Esophagus muscularis mucosa (tissue), 4 donors: ENCODE results near the gene GRIA2. TPM values are rescaled to one million over a fixed set of nuclear protein-coding genes. Genes with fewer than 3 reads are reported as not detected.

ENCODE experiments used
- DNase-seq: peaks from one replicate; pipeline ENCODE4 v3.0.0-alpha.2; 2017; ENCODE audit errors: extremely low spot score
- H3K27ac ChIP-seq, 4 donors: fragments of 200-600 bp; sonication (generic); replicated peaks in 1 of 4; 1 replicate in 3 of 4; 2 replicates in 1 of 4; pipeline ENCODE4 v1.5.1; 2016 to 2019; ENCODE audit warnings: mild to moderate bottlenecking in 1 of 4
- H3K27me3 ChIP-seq, 4 donors: fragments of 200-600 bp; sonication (generic); one replicate each; pipeline versions ENCODE4 v1.5.1 to v1.6.0; 2016 to 2019
- H3K36me3 ChIP-seq, 4 donors: fragments of 200-600 bp; sonication (generic); one replicate each; pipeline ENCODE4 v1.5.1; 2016 to 2019
- H3K4me1 ChIP-seq, 4 donors: fragments of 200-600 bp; sonication (generic); one replicate each; pipeline ENCODE4 v1.5.1; 2016 to 2019
- H3K4me3 ChIP-seq, 4 donors: fragments of 200-600 bp; sonication (generic); 1 replicate in 2 of 4; 2 replicates in 2 of 4; pipeline ENCODE4 v1.5.1; 2016 to 2019; ENCODE audit warnings: mild to moderate bottlenecking in 4 of 4, moderate library complexity in 1 of 4
- H3K9me3 ChIP-seq, 4 donors: fragments of 200-600 bp; sonication (generic); 1 replicate in 3 of 4; 2 replicates in 1 of 4; pipeline ENCODE4 v1.5.1; 2016 to 2019
- EP300 ChIP-seq: sonication (generic); formaldehyde crosslinking; IDR thresholded peaks from one replicate; pipeline ENCODE4 v1.6.1; 2017; ENCODE audit warnings: antibody characterized with exemption
- POLR2A ChIP-seq: fragments of 450-650 bp; IDR thresholded peaks from one replicate; pipeline ENCODE4 v1.6.1; 2017; ENCODE audit warnings: antibody characterized with exemption, moderate library complexity, mild to moderate bottlenecking, low read depth
- POLR2AphosphoS5 ChIP-seq, 2 donors: sonication (generic); formaldehyde crosslinking; IDR thresholded peaks; one replicate each; pipeline ENCODE4 v1.6.1; 2017; ENCODE audit warnings: antibody characterized with exemption in 2 of 2
- WGBS: methylation state at CpG from one replicate; pipeline ENCODE4 v1.1.5; 2018; 5-methylcytosine and 5-hydroxymethylcytosine counted together
- intact Hi-C: fragments of 100-400 bp; cut with DNase I; formaldehyde crosslinking; loops from one replicate; pipeline ENCODE4 v1.15.1; 2023
- total RNA-seq, 4 donors: library from RNA; depleted of rRNA; stranded (reverse); fragments of >200 nt; gene quantifications; one replicate each; pipeline versions ENCODE4 v1.1.0 to v1.2.1, GENCODE V29; 2016
- TF ChIP-seq, protein P1 (sequence below), 3 experiments: fragments of 200-600 bp in 2 of 3; fragments of 450-650 bp in 1 of 3; sonication (generic) in 2 of 3; IDR thresholded peaks; one replicate each; pipeline ENCODE4 v1.5.1; 2017 to 2019; ENCODE audit warnings: antibody characterized with exemption in 3 of 3, mild to moderate bottlenecking in 2 of 3, moderate library complexity in 1 of 3

The GRIA2 gene
- total RNA-seq, 4 donors from 2014 or later = 0.06 to 0.50 (median 0.06) TPM; not detected in 1

DNA sequence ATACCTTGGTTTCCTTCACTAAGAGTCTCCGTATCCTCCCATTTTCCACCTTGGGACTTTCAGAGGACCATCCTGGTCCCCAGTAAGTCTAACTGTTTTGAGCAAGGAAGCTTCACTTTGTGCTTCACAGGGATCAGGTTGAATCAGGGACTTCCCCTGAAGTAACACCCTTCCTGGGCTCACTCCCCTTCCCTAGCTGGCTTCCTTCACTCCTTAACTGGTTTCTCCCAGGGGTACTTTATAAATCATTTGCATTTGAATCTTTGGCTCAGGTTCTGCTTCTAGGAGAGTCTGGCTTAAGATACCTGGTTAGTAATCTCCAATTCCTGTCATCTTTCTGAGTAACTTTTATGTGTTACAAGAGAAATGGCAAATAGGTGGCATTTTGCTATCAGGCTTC is 24.5 kb upstream of the GRIA2 start:
- no peak for TF ChIP-seq POLR2A
- TF ChIP-seq, protein P1, sequence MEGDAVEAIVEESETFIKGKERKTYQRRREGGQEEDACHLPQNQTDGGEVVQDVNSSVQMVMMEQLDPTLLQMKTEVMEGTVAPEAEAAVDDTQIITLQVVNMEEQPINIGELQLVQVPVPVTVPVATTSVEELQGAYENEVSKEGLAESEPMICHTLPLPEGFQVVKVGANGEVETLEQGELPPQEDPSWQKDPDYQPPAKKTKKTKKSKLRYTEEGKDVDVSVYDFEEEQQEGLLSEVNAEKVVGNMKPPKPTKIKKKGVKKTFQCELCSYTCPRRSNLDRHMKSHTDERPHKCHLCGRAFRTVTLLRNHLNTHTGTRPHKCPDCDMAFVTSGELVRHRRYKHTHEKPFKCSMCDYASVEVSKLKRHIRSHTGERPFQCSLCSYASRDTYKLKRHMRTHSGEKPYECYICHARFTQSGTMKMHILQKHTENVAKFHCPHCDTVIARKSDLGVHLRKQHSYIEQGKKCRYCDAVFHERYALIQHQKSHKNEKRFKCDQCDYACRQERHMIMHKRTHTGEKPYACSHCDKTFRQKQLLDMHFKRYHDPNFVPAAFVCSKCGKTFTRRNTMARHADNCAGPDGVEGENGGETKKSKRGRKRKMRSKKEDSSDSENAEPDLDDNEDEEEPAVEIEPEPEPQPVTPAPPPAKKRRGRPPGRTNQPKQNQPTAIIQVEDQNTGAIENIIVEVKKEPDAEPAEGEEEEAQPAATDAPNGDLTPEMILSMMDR (IDR thresholded peaks at IDR 0.05) = no peak
- TF ChIP-seq POLR2AphosphoS5 (IDR thresholded peaks at IDR 0.05) = no peak
- no peak for TF ChIP-seq EP300
- intact Hi-C loops = no loop called here
- Histone ChIP-seq H3K27ac (no peak overlapping the region), H3K4me1 (no peaks in the 10 kb centered on the region), H3K27me3 (no peaks in the 10 kb centered on the region), H3K9me3 (no peaks in the 10 kb centered on the region), H3K4me3 (no peak overlapping the region), H3K36me3 (no peaks in the 10 kb centered on the region)
- DNase-seq = no peak
- WGBS = 94% methylated on average over 1 of the region's 1 CpG

DNA sequence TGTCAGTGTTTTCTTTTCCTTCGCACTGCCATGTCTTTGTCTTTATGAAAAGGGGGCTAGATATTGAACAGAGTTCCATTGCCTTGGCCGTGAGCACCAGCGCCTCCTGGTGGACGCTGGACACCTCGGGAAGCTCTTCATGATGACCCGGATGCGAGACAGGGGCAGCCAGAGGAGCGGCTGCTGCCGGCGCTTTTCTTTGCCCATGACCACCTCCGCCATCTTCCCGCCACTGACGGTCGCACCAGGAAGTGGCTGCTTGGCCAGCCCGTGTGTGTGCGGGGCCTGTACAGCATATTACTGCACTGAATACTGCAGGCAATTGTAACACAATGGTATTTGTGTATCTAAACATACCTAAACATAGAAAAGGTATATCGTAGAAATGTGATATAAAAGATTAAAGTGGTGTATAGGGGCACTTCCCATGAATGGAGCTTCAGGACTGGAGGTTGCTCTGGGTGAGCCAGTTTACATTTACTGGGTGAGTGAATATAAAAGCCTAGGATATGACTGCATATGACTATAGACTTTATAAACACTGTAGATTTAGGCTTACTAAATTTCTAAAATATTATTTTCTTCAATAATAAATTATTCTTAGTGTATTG is 15.8 kb upstream of the GRIA2 start:
- Histone ChIP-seq H3K4me1 (no peaks in the 10 kb centered on the region), H3K9me3 (no peaks in the 10 kb centered on the region)
- intact Hi-C loops = no loop called here

DNA sequence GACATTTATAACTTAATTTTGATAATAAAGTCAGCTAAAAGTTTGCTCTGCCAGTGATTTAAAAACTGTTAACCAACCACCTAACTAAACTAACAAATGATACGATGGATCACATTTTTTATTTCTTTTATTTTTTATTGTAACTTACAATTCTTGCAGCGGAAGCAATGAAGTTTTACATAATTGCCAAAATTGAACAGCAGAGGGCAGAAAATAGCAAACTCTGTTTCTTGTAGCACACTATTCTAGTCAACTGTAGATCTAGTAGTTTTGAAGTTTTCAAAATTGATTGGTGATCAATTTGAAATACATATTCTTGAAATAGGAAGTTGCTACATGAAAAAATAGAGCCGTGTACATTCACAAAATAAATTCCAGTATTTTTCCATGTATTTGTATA is 2.8 kb upstream of the GRIA2 start:
- no peak for DNase-seq
- Histone ChIP-seq H3K36me3 (no peaks in the 10 kb centered on the region), H3K4me1 (peaks cover 0 to 23% (median 21%) of the 10 kb centered on the region in 4 donors), H3K9me3 (no peaks in the 10 kb centered on the region), H3K27ac (no peak overlapping the region), H3K4me3 (no peak overlapping the region), H3K27me3 (peaks cover 0 to 48% (median 28%) of the 10 kb centered on the region in 4 donors)
- intact Hi-C loops = loop anchor here (5.0 to 10.0 kb wide), 2 partner anchors 760 to 957 kb away; partner anchors contain the start of gene GASK1B
- TF ChIP-seq POLR2AphosphoS5 (IDR thresholded peaks at IDR 0.05) (no peak), POLR2A (no peak), EP300 (no peak)
- TF ChIP-seq, protein P1 (IDR thresholded peaks at IDR 0.05) = peak in 2 of 3 experiments; percentile 18 to 34
- 34% methylated on average over 3 of the region's 3 CpGs for WGBS

More for the DNA sequence above, 15.8 kb upstream of the GRIA2 start:
- Histone ChIP-seq H3K4me3 (no peak overlapping the region), H3K27ac (no peak overlapping the region), H3K27me3 (no peaks in the 10 kb centered on the region), H3K36me3 (no peaks in the 10 kb centered on the region)
- no peak for TF ChIP-seq POLR2A
- TF ChIP-seq EP300 = no peak
- TF ChIP-seq POLR2AphosphoS5 (IDR thresholded peaks at IDR 0.05) = no peak
- TF ChIP-seq, protein P1 (IDR thresholded peaks at IDR 0.05) = peak in 2 of 3 experiments; percentile 12 to 46
- no peak for DNase-seq
- 78% methylated on average over 17 of the region's 17 CpGs for WGBS

DNA sequence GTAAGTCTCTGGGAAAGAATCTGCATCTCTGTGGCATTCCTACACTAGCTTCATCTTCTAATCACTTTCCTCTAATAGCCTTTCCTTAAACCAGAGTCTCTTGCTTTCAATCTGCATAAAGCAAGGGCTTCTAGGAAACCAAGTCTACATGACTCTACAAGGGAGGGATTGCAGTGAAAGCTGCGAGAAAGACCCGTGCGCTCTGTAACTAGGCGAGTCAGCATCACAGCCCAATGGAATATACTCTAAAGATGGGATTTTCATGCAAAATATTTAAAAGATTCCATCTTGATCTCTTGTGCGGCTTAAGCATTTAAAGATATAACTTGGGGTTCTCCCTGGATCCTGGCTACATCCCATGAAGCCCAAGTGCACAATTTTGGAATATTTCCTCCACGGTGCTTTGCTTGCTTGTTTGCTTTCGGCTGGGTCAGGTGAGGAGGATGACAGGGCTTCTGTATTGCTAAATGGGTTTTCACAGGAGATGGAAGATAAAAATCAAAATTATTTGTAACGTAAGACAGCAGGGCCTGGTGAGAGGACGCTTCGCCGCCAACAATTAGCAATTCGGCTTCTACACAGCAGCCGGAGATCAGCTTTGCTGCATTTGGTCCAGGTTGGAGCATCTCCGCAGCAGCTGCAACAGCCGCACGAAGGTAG is 687 bp upstream of the GRIA2 start:
- Histone ChIP-seq H3K27ac (no peak overlapping the region), H3K9me3 (no peaks in the 10 kb centered on the region), H3K4me1 (peaks cover 0 to 26% (median 24%) of the 10 kb centered on the region in 4 donors), H3K27me3 (peaks cover 0 to 63% (median 36%) of the 10 kb centered on the region in 4 donors), H3K36me3 (no peaks in the 10 kb centered on the region), H3K4me3 (peak overlapping the region in 3 of 4 donors; percentile 23 to 50 (median 39))
- TF ChIP-seq POLR2AphosphoS5 (IDR thresholded peaks at IDR 0.05) (no peak), EP300 (no peak), POLR2A (no peak)
- TF ChIP-seq, protein P1 (IDR thresholded peaks at IDR 0.05) = no peak
- DNase-seq = no peak
- intact Hi-C loops = loop anchor here (5.0 to 10.0 kb wide), 2 partner anchors 757 to 955 kb away; partner anchors contain the start of gene GASK1B
- WGBS = 25% methylated on average over 12 of the region's 16 CpGs
